T-helper 1 cell treated with Interleukin-12 subunit alpha and Interleukin-12 subunit beta and Interleukin-4 antibody, amounts not matched to agents 30 ng/mL and 1 ng/mL, for 36 hours (primary cell): ENCODE measurements around the gene CSTPP1. TPM values are rescaled to one million over a fixed set of nuclear protein-coding genes. Genes with fewer than 3 reads are reported as not detected.

Source experiments
- intact Hi-C: fragments of 100-400 bp; cut with micrococcal nuclease; formaldehyde crosslinking; loops from one replicate; pipeline ENCODE4 v1.15.1; 2024
- total RNA-seq: library from RNA; stranded (reverse); gene quantifications from 2 replicates; pipeline ENCODE4 v1.2.3, GENCODE V29; 2022

Gene CSTPP1
- total RNA-seq, result 20.4 and 21.5 TPM in 2 replicates

DNA sequence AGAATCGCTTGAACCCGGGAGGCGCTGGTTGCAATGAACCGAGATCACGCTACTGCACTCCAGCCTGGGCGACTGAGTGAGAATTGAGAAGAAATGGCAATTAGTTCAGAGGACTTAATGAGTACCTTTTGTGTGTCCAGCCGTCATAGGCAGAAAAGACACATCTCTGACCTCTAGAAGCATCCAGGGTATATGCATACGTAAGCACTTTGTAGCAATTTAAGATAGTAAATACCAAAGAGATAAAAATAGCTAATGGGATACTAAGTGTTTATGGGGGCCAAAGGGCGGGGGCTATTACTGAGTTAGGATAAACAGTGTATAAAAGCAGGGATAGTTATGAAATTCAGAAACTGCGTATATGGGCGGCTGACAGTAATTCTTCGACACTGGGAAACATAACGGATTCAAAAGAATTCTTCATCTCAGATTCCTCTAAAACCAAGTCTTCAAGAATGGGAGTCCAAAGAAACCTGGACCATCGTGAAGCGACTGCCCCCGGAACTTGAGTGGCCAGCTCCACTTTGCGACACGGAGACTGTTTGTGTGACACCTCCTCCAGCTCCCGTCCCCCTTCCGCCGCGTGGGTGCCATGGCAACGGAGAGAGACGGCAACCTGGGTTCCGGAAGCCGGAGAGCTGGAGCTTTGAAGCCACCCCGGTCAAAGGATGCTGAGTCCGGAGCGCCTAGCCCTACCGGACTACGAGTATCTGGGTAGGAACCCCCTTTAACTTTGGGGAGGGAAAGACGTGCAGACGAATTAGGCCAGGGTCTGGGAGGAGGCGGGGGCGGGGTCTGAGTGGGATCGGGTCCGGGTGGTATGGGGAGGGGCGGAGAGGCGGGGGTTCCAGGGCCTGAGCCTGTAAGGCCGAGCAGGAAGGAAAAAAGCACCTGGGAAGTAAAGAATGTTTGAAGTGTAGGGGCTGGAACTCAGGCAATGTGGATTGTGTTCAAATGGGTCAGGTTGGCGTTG lies at the start of gene CSTPP1:
Gene CSTPP1, plus strand, starts transcription at position 624 of the 973 bp plus-strand sequence. Its CDS starts 45 bp downstream, at position 669.
- intact Hi-C loops, result loop anchor here (1.0 kb wide), 7 partner anchors 16 to 643 kb away; partner anchors contain the start of genes ACP2, ARHGAP1, NDUFS3 and SLC39A13

GRCh38 chr11:46888636-46889035 lies 47.9 kb upstream of the CSTPP1 start:
- intact Hi-C loops, result loop anchor here (1.0 to 10.0 kb wide), 7 partner anchors 32 to 566 kb away; partner anchors contain the start of genes ACP2 and MYBPC3

GRCh38 chr11:46889251-46889650 lies 47.3 kb upstream of the CSTPP1 start:
- intact Hi-C loops, result loop anchor here (1.0 to 10.0 kb wide), 7 partner anchors 31 to 565 kb away; partner anchors contain the start of genes ACP2 and MYBPC3

GRCh38 chr11:46889689-46890475 lies 46.7 kb upstream of the CSTPP1 start:
- intact Hi-C loops, result loop anchor here (1.0 to 10.0 kb wide), 7 partner anchors 30 to 564 kb away; partner anchors contain the start of genes ACP2 and MYBPC3

DNA sequence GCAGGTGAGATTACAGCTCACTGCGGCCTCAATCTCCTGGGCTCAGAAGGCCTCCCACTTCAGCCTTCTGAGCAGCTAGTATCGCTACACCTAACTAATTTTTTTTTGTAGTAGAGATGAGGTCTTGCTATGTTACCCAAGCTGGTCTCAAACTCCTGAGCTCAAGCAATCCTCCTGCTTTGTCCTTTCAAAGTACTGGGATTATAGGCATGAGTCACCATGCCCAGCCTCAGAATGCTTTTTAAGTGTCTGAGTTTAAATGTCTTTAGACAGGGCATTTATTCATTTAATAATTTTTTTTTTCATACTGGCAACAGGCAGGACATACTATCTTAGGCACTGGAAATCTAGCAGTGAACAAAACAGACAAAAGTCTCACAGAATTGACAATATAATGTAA lies 45.9 kb upstream of the CSTPP1 start:
- intact Hi-C loops, result no loop called here

- intact Hi-C loops, result no loop called here
These were observed 44.5 kb upstream of the CSTPP1 start for GRCh38 chr11:46892109-46892508.

GRCh38 chr11:46892838-46893237 lies 43.7 kb upstream of the CSTPP1 start:
- intact Hi-C loops, result no loop called here

GRCh38 chr11:46894506-46894905 lies 42.1 kb upstream of the CSTPP1 start:
- intact Hi-C loops, result no loop called here

DNA sequence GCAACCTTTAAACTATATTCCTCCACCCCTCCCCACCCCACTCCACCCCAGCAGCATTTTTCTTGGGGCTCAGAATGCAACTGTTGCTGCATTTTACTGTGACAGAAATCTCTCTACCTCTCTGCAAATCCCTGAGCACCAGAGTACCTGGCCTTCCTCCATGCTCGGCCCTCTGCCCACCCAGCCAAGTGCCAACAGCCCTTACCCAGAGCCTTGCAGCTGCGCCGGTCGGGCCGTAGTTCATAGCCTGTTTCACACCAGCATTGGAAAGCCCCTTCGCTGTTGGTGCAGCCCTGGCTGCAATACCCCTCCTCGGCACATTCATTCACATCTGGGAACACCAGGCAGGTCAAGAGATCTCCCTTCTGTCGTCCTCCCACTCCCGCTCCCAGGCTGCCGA lies 41.6 kb upstream of the CSTPP1 start:
- intact Hi-C loops, result no loop called here

DNA sequence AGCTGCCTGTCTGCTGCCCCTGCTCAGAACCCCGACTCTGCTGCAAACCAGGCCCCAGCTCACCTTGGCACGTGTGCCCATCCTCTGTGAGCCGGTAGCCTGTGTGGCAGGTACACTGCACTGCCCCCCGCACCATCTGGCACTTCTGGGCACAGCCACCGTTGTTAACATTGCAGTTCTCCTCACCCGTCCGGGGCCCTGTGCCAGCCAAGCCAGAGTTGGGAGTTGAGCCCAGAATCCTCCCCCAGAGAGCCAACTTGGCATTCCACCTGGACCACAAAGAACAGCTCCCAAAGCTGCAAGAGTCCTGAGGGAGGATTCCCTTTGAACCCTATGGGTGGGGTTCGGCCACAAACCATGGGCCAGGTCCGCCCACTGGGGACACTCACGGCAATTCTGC lies 40.7 kb upstream of the CSTPP1 start:
- intact Hi-C loops, result no loop called here

DNA sequence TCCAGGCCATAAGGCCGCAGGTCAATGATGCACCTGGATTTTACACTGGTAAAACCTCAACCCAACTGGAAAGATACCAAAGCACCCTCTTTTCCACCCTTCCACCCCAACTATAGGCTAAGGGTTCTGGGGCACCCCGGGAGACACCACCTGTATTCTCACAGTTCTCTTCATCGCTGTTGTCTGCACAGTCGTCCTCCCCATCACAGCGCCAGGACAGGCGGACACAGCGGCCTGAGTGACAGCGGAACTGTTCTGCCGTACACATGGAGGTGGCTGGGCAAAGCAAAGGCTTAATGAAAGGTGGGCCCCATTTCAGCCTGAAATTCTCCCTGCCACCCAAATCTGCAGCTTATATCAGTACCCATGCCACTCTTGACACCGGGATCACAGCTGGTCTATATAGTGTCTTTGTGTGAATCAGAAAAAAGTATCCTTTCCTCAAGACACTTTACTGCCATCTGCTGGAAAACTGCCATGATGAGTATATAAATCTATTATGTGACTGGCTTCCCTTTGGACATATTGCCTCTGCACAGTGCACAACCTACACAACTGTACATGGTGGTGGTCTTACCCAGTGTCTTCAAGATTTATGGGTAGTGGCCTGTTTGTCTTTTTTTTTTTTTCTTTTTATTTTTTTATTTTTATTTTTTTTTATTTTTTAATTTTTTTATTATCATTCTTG lies 39.7 kb upstream of the CSTPP1 start:
- intact Hi-C loops, result no loop called here

GRCh38 chr11:46898396-46899095 lies 38.0 kb upstream of the CSTPP1 start:
- intact Hi-C loops, result no loop called here

DNA sequence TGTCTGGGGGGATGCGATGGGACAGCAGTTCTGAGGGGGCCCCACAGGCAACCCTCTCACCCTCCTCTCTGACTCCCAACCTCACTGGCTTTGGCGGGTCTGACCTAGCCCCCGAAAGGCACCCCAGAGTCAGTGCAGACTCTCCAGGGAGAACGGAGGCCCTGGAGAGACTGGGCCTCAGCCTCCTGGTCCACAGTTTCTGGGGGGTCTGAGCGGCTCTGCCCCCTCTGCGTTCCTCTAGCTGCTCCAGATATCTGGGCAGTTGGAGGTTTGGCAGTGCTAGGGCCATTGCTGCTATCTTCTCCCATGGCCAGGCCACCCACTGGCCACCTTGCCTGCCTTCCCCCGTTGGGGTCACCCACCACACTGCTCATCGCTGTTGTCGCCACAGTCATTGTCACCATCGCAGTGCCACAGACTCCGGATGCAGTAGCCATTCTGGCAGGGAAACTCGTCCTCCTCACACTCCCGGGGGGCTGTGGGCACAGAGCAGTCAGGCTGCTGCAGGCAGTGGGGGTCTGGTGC lies 37.0 kb upstream of the CSTPP1 start:
- intact Hi-C loops, result loop anchor here (10.0 kb wide), 1 partner anchor 65 kb away; no protein-coding TSS in a partner anchor

DNA sequence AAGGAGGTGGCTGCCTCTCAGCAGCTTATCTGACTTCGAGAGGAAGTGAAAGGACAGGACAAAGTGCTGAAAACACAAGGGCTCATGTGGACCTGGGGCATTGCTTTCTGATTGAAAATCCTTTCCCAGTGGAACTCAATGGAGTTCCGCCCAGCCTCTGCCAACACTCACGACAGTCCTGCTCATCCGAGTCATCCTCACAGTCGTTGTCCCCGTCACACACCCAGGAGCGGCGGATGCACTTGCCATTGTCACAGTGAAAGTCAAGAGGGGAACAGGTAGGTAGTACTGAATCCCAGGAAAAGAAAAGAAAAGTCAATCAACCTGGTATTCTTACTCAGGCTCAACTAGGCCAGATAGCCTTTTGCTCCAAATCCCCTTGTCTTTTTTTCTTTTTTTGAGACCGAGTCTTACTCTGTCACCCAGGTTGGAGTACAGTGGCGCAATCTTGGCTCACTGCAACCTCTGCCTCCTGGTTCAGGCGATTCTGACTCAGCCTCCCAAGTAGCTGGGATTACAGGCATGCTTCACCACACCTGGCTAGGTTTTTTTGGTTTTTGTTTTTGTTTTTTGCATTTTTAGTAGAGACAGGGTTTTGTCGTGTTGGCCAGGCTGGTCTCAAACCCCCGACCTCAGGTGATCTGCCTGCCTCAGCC lies 36.3 kb upstream of the CSTPP1 start:
- intact Hi-C loops, result loop anchor here (10.0 kb wide), 1 partner anchor 65 kb away; no protein-coding TSS in a partner anchor

GRCh38 chr11:46901156-46901555 lies 35.4 kb upstream of the CSTPP1 start:
- intact Hi-C loops, result loop anchor here (10.0 kb wide), 1 partner anchor 64 kb away; no protein-coding TSS in a partner anchor

DNA sequence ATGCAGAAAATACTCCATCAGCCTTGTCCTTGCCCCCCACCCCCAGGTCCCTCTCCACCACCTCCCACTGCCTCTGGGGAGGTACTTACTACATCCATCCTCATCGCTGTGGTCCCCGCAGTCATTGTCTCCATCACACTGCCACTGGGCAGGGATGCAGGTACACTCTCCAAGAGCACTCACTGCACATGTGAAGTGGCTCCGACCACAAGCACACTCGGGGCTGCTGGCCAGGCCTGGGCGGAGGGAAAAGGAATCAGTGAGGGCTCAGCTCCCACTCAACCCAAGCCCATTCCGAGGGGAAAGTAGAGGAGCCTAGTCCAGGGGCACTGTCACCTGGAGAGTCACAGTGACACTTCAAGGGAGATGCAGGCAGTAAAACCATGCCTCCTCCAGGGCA lies 33.9 kb upstream of the CSTPP1 start:
- intact Hi-C loops, result loop anchor here (10.0 kb wide), 1 partner anchor 62 kb away; no protein-coding TSS in a partner anchor

GRCh38 chr11:46903846-46904245 lies 32.7 kb upstream of the CSTPP1 start:
- intact Hi-C loops, result loop anchor here (10.0 kb wide), 1 partner anchor 61 kb away; no protein-coding TSS in a partner anchor

DNA sequence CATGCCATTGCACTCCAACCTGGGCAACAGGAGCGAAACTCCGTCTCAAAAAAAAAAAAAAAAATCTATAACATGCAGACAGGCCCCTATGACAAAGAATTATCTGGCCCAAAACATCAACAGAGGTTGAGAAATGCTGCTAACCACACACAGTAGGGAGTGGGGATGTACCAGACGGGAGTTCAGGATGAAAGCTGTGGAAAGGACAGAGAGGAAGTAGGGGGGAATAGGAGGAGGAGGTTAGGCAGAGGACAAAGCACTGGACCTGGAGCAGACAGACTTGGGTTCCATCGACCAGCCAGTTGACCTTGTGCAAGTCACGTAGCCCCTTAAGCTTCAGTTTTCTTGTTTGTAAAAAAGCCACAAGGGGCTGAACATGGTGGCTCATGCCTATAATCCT lies 30.8 kb upstream of the CSTPP1 start:
- intact Hi-C loops, result loop anchor here (10.0 kb wide), 1 partner anchor 59 kb away; no protein-coding TSS in a partner anchor

DNA sequence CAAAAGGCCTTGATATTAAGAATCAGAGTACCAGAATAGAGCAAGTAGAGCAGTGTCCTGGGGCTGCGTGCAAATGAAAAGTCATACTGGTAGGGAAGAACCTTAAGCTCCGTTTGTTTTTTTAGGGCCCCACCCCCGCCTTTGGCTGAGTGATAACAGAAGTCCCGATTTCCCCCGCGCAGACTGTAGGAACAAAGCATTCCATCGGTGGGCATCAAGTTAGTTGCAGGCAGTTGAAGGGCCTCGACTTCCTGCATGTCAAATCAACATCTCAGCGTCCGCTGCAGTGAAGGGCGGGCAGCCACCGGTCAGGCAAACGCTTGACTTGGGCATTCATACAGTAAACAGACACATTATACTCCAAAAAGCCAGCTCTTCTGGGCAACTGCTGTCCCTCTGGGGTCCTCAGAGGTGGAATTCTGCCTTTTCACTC lies 29.9 kb upstream of the CSTPP1 start:
- intact Hi-C loops, result loop anchor here (10.0 kb wide), 1 partner anchor 58 kb away; no protein-coding TSS in a partner anchor
